ENCODE results near the gene METTL22. TPM values are rescaled to one million over a fixed set of nuclear protein-coding genes. Genes with fewer than 3 reads are reported as not detected.

METTL22 gene
- total RNA-seq, 1 donor from 2014 or later: 14.9 TPM

- no peak for DNase-seq (ENCODE audit: low spot score)
Measured at GRCh38 chr16:8663192-8664089, 41.9 kb downstream of the METTL22 start.

GRCh38 chr16:8665529-8665928 lies 44.0 kb downstream of the METTL22 start:
- no peak for DNase-seq (ENCODE audit: low spot score)
- no peak for ATAC-seq

More at GRCh38 chr16:8663192-8664089, 41.9 kb downstream of the METTL22 start:
- no peak for ATAC-seq

- ATAC-seq: no peak
- DNase-seq (ENCODE audit: low spot score): no peak
Measured at GRCh38 chr16:8667492-8667891, 46.0 kb downstream of the METTL22 start.

DNA sequence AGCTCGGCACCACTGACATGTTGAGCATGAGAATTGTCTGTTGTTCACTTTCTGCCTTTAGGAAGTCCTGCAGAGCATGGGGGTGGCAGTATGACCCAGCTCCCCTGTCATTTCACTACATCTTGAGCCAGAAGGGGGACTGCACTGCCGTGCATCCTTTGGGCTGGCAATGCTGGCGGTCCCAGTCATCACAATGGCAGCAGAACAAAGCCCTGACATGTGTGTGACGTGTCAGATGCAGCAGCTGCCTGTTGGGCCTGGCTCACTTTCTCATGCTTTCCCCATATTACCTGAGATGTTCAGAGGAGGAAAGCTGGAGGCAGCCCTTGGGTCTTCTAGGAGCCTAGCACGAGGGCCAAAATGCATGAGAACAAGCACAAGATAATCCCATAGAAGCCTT lies 46.6 kb downstream of the METTL22 start:
- DNase-seq (ENCODE audit: low spot score) (no peak), ATAC-seq (no peak)

GRCh38 chr16:8669481-8669880 lies 48.0 kb downstream of the METTL22 start:
- DNase-seq (ENCODE audit: low spot score) (no peak), ATAC-seq (no peak)

GRCh38 chr16:8670014-8670560 lies 48.6 kb downstream of the METTL22 start:
- ATAC-seq: no peak
- DNase-seq (ENCODE audit: low spot score): no peak

- ATAC-seq: peak; percentile 62
- no peak for DNase-seq (ENCODE audit: low spot score)
Measured at GRCh38 chr16:8673611-8674412, 52.3 kb downstream of the METTL22 start.

DNA sequence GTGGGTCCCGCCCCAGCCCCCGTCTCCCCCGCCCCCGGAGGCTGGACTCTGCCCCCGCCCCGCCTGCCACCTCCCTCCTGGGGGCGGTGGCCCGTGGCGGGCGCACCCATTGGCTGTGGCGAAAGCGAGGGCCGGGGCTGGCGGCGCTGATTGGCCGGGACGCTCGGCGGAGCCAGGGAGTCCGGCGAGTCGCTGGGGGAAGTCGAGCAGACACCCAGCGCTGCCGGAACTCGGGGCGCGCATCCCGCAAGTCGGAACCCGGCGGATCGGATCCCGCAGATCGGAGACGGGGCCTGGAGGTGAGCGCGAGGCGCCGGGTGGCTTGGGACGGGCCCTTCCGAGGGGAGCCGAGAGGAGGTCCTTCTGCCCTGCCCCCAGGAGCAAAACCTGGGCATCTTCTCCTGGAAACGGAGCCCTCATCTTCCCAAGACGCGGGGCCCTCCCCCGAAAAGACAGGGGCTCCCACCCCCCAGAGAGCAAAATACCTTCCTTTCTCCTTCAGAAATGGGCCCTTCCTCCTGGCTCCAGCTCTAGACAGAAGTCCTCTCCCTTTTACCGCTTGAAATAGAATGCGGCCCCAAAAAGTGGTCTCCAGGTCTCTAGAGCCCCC lies 53.0 kb downstream of the METTL22 start, which contains the start of gene ABAT:
ABAT (plus strand) TSS at position 205 of the 610 bp plus-strand sequence. CDS start 61,123 bp downstream, outside the sequence.
- DNase-seq (ENCODE audit: low spot score) (peak; percentile 96), ATAC-seq (peak; percentile 96)

GRCh38 chr16:8675183-8676159 lies 54.0 kb downstream of the METTL22 start:
- ATAC-seq (peak; percentile 14), DNase-seq (ENCODE audit: low spot score) (peak; percentile 57)

DNA sequence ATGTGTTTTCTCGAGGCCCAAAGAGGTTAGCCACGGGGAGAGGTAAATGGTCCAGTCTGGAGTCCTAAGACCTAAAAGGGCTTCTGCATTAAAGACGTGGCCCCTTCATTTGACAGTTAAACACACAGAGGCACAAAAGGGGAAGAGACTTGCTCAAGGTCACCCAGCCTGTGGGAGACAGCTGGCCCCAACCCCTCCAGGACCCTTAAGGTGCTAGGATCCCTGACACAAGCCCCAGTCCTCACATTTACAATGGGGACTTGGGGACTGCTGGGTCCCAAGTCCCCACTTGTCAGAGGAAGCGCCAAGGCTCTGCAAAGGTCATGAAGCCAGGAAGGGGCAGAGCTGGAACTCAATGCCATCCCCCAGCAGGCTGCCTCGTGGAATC lies 54.7 kb downstream of the METTL22 start:
- ATAC-seq (no peak), DNase-seq (ENCODE audit: low spot score) (no peak)

DNA sequence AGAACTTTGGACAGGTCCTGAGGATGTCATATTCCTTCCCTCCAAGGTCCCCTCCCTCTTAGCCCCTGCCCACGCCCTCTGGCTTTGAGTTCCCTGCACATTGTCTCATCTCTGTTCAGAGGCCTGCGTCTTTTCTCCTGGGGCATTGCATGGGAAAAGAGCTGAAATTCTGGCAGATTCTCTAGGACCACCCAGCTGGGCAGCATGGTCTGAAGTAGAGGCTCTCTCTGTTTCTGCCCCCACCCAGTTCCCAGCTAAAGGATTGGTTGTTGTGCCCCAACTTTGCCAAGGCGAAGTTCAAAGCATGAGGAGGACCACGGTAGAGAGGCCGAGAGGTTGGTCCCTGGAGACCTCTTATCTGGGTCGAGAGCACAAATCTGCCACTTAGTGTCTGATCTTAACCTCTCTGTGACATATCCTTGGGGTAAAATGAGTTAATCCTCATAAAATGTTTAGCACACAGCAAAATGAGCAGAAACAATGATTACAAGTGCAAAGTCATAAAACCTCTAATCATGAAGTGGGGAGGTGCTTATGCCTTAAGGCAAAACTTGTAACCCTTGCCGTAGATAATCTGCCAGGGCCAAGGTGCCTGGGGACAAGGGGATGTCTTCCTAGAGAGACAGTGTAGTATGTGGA lies 55.4 kb downstream of the METTL22 start:
- DNase-seq (ENCODE audit: low spot score) (no peak), ATAC-seq (no peak)

DNA sequence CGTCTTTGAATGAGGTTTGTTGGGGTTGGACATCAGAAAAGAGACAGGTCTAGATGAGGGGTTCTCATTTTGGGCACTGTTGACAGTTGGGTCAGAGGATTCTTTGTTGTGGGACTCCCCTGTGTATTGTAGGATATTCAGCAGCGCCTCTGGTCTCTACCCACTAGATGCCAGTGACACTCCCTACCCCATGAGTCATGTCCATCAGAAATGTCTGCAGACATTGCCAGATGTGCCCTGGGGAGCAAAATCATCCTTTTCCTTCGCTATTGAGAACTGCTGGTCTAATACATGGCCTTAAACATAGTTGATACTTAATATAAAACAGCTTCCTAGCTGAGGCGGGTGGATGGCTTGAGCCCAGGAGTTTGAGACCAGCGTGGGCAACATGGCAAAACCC lies 56.0 kb downstream of the METTL22 start:
- DNase-seq (ENCODE audit: low spot score) (no peak), ATAC-seq (no peak)

GRCh38 chr16:8678068-8678927 lies 56.8 kb downstream of the METTL22 start:
- DNase-seq (ENCODE audit: low spot score) (no peak), ATAC-seq (no peak)

GRCh38 chr16:8679151-8679550 lies 57.7 kb downstream of the METTL22 start:
- no peak for ATAC-seq
- no peak for DNase-seq (ENCODE audit: low spot score)

- ATAC-seq (no peak), DNase-seq (ENCODE audit: low spot score) (no peak)
Measured at GRCh38 chr16:8682551-8683259, 61.2 kb downstream of the METTL22 start.

DNA sequence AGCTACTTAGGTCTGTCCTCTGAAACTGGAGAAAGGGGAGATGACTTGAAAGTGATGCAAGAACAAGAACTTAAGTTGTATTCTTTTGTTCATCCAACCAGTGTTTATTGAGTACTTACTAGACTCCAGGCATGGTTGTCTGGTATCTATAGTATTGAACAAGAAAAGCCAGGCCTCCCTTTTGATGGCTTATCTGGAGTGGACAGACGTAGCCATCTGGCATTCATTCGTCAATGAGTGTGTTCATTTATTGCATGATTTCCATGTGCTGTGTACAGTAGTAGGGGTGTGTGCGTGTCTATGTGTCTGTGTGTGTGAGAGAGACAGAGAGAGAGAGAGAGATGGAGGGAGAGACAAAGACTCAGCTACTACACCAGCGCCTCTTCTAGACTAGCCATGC lies 62.1 kb downstream of the METTL22 start:
- no peak for DNase-seq (ENCODE audit: low spot score)

GRCh38 chr16:8685617-8686016 lies 64.1 kb downstream of the METTL22 start:
- DNase-seq (ENCODE audit: low spot score) (no peak), ATAC-seq (peak; percentile 60)

More for the DNA sequence above, 62.1 kb downstream of the METTL22 start:
- ATAC-seq: no peak

All from left lobe of liver (tissue), 2 donors.